B cell (primary cell): ENCODE data around the gene LAMB1. TPM values are rescaled to one million over a fixed set of nuclear protein-coding genes. Genes with fewer than 3 reads are reported as not detected.

Experiments
- ATAC-seq: fragments of 200-7000 bp; cut with Tn5 transposase; one replicate; pipeline ENCODE4 v1.10.0; 2021; ENCODE audit warnings: low read depth, mild to moderate bottlenecking, moderate number of reproducible peaks, moderate library complexity
- CTCF ChIA-PET: fragments of 350-600 bp; sonication (Branson Sonifier 250); formaldehyde crosslinking; loops from one replicate; lab custom pipeline; 2021; ENCODE audit warnings: antibody characterized with exemption, inconsistent platforms; lab: Charles Lee
- POLR2A ChIA-PET: fragments of 350-600 bp; sonication (Branson Sonifier 250); formaldehyde crosslinking; loops from one replicate; lab custom pipeline; 2021; ENCODE audit warnings: antibody characterized with exemption; lab: Charles Lee
- DNase-seq: peaks from one replicate; pipeline ENCODE4 v3.0.0; 2013
- H2AFZ ChIP-seq: 2 replicates; pipeline ENCODE4 v1.6.1; 2012; ENCODE audit warnings: mild to moderate bottlenecking, low read depth, low read length; ENCODE audit not compliant: insufficient read depth, poor library complexity, severe bottlenecking
- H3K27ac ChIP-seq, 2 donors: 1 replicate in 1 of 2; 2 replicates in 1 of 2; pipeline ENCODE4 v1.5.1; 2012 to 2013; ENCODE audit warnings: low read length in 2 of 2, mild to moderate bottlenecking in 2 of 2, moderate library complexity in 1 of 2
- H3K27me3 ChIP-seq, 4 experiments: fragments of 200-600 bp in 1 of 4; sonication (generic) in 1 of 4; replicated peaks in 1 of 4; 1 replicate in 2 of 4; 2 replicates in 2 of 4; pipeline versions ENCODE4 v1.6.1 to v1.7.0; 2013 to 2016; ENCODE audit warnings: low read length in 3 of 4, mild to moderate bottlenecking in 2 of 4, mixed read lengths in 1 of 4, moderate library complexity in 1 of 4; ENCODE audit not compliant: insufficient read depth in 4 of 4, control insufficient read depth in 3 of 4; ENCODE audit errors: control extremely low read depth in 1 of 4
- H3K36me3 ChIP-seq, 2 experiments: replicated peaks in 1 of 2; 1 replicate in 1 of 2; 2 replicates in 1 of 2; pipeline versions ENCODE4 v1.6.1 to v1.7.1; 2013; ENCODE audit warnings: low read length in 1 of 2; ENCODE audit not compliant: insufficient read depth in 2 of 2, control insufficient read depth in 1 of 2; ENCODE audit errors: control extremely low read depth in 1 of 2, extremely low read depth in 1 of 2
- H3K4me1 ChIP-seq, 2 donors: fragments of 200-600 bp in 1 of 2; sonication (generic) in 1 of 2; 1 replicate in 1 of 2; 2 replicates in 1 of 2; pipeline versions ENCODE4 v1.5.1 to v1.6.1; 2013 to 2017; ENCODE audit warnings: low read length in 2 of 2; ENCODE audit not compliant: control insufficient read depth in 2 of 2, insufficient read depth in 2 of 2
- H3K4me2 ChIP-seq: replicated peaks from 2 replicates; pipeline ENCODE3; 2012; ENCODE audit warnings: mild to moderate bottlenecking, low read depth, low read length; ENCODE audit not compliant: poor library complexity, severe bottlenecking
- H3K4me3 ChIP-seq, 5 experiments: fragments of 200-600 bp in 1 of 5; sonication (generic) in 1 of 5; 1 replicate in 3 of 5; 2 replicates in 2 of 5; pipeline versions ENCODE4 v1.5.1 to v1.7.0; 2011 to 2016; ENCODE audit warnings: low read length in 4 of 5, mild to moderate bottlenecking in 4 of 5, low read depth in 2 of 5, control low read depth in 1 of 5, moderate library complexity in 1 of 5; ENCODE audit not compliant: insufficient read depth in 1 of 5; ENCODE audit errors: control extremely low read depth in 1 of 5, extremely low read depth in 1 of 5
- H3K79me2 ChIP-seq: fragments of 200-600 bp; sonication (generic); one replicate; pipeline ENCODE4 v1.6.0; 2016; ENCODE audit warnings: low read length; ENCODE audit not compliant: control insufficient read depth, insufficient read depth
- H3K9ac ChIP-seq: fragments of 200-600 bp; sonication (generic); 2 replicates; pipeline ENCODE4 v1.6.1; 2017; ENCODE audit warnings: mild to moderate bottlenecking, low read length, moderate library complexity
- H3K9me3 ChIP-seq, 3 donors: one replicate each; pipeline versions ENCODE4 v1.6.1 to v1.7.1; 2013; ENCODE audit warnings: low read length in 2 of 3; ENCODE audit not compliant: control insufficient read depth in 2 of 3, insufficient read depth in 1 of 3; ENCODE audit errors: control extremely low read depth in 1 of 3
- H4K20me1 ChIP-seq: 2 replicates; pipeline ENCODE4 v1.6.0; 2012; ENCODE audit warnings: mild to moderate bottlenecking, low read length; ENCODE audit not compliant: insufficient read depth, control insufficient read depth, poor library complexity, severe bottlenecking
- H3K27ac Mint-ChIP-seq: one replicate; pipeline ENCODE4 v1.8.0; 2021; ENCODE audit warnings: mixed read lengths
- H3K27me3 Mint-ChIP-seq: one replicate; pipeline ENCODE4 v1.8.0; 2021; ENCODE audit warnings: mixed read lengths
- H3K4me1 Mint-ChIP-seq: one replicate; pipeline ENCODE4 v1.8.0; 2021; ENCODE audit warnings: mixed read lengths
- H3K4me3 Mint-ChIP-seq: one replicate; pipeline ENCODE4 v1.8.0; 2021; ENCODE audit warnings: mixed read lengths
- H3K9me3 Mint-ChIP-seq: one replicate; pipeline ENCODE4 v1.8.0; 2022; ENCODE audit warnings: mixed read lengths; ENCODE audit not compliant: insufficient read depth
- CTCF ChIP-seq: fragments of 200-600 bp; IDR thresholded peaks from one replicate; pipeline ENCODE4 v1.8.0; 2022; ENCODE audit warnings: antibody characterized with exemption, mild to moderate bottlenecking
- EZH2 ChIP-seq: IDR thresholded peaks from 2 replicates; pipeline ENCODE4 v1.6.1; 2012; ENCODE audit warnings: borderline replicate concordance, low read depth, mild to moderate bottlenecking, moderate library complexity, low read length; ENCODE audit not compliant: insufficient read depth, poor library complexity, severe bottlenecking
- WGBS: methylation state at CpG from one replicate; pipeline ENCODE4 v1.1.5; 2013; ENCODE audit warnings: missing lambda C conversion rate; ENCODE audit not compliant: insufficient coverage; 5-methylcytosine and 5-hydroxymethylcytosine counted together
- intact Hi-C: fragments of 100-400 bp; cut with micrococcal nuclease; formaldehyde crosslinking; loops from one replicate; pipeline ENCODE4 v1.10.0; 2022
- polyA plus RNA-seq: library from polyadenylated mRNA; depleted of rRNA; stranded (reverse); fragments of >200 nt; gene quantifications from 2 replicates; pipeline ENCODE4 v1.2.3, GENCODE V29; 2012
- total RNA-seq, 2 donors: library from RNA; stranded (reverse); fragments of 120-200 nt in 1 of 2; gene quantifications; 1 replicate in 1 of 2; 2 replicates in 1 of 2; pipeline versions ENCODE4 v1.2.3 to v1.2.4, GENCODE V29; 2013 to 2022

Gene LAMB1
- total and polyA plus RNA-seq, 2 donors (not counting 1 experiment from before 2014, with no cell fraction given) = not detected

GRCh38 chr7:107982918-107983389 is 20.0 kb downstream of the LAMB1 start:
- Histone ChIP-seq H4K20me1 (no peaks in the 10 kb centered on the region), H3K4me2 (no peak overlapping the region), H3K9me3 (no peaks in the 10 kb centered on the region), H2AFZ (no peak overlapping the region), H3K36me3 (no peaks in the 10 kb centered on the region), H3K4me1 (no peaks in the 10 kb centered on the region), H3K4me3 (no peak overlapping the region), H3K27me3 (peaks cover 0 to 3% (median under 1%) of the 10 kb centered on the region in 4 experiments), H3K9ac (no peak overlapping the region), H3K27ac (no peak overlapping the region), H3K79me2 (no peaks in the 10 kb centered on the region)
- no peak overlapping the region for H3K4me3 Mint-ChIP-seq
- WGBS = 100% methylated on average over 1 of the region's 2 CpGs
- DNase-seq (no peak), ATAC-seq (no peak)
- no peaks in the 10 kb centered on the region for H3K4me1 Mint-ChIP-seq
- intact Hi-C loops = no loop called here
- CTCF ChIA-PET = no interaction called here
- no peak for TF ChIP-seq EZH2
- no peak overlapping the region for H3K27ac Mint-ChIP-seq
- H3K9me3 Mint-ChIP-seq = no peaks in the 10 kb centered on the region
- peaks cover 29% of the 10 kb centered on the region for H3K27me3 Mint-ChIP-seq
- POLR2A ChIA-PET = interaction anchor here (0.7 kb wide), 1 partner anchor 168 kb away, joined by 8 read pairs; no protein-coding TSS in a partner anchor

- peaks cover 0 to 3% (median 1%) of the 10 kb centered on the region in 4 experiments for H3K27me3 ChIP-seq
- ATAC-seq (no peak), DNase-seq (no peak)
- no peak overlapping the region for H3K4me2 ChIP-seq
- no peaks in the 10 kb centered on the region for H3K4me1 ChIP-seq
- no peaks in the 10 kb centered on the region for H4K20me1 ChIP-seq
- ChIA-PET CTCF (no interaction called here), POLR2A (no interaction called here)
- H3K9me3 Mint-ChIP-seq = no peaks in the 10 kb centered on the region
- no peaks in the 10 kb centered on the region for H3K9me3 ChIP-seq
- H3K36me3 ChIP-seq = no peaks in the 10 kb centered on the region
- peaks cover 29% of the 10 kb centered on the region for H3K27me3 Mint-ChIP-seq
- whole genome bisulfite sequencing = 84% methylated on average over 7 of the region's 9 CpGs
- H3K4me3 ChIP-seq = no peak overlapping the region
- intact Hi-C loops = no loop called here
- H3K79me2 ChIP-seq = no peaks in the 10 kb centered on the region
- no peak overlapping the region for H3K27ac ChIP-seq
- no peak overlapping the region for H3K9ac ChIP-seq
- no peaks in the 10 kb centered on the region for H3K4me1 Mint-ChIP-seq
- H3K27ac Mint-ChIP-seq = no peak overlapping the region
- no peak for TF ChIP-seq EZH2
- no peak for TF ChIP-seq CTCF
- H3K4me3 Mint-ChIP-seq = no peak overlapping the region
- no peak overlapping the region for H2AFZ ChIP-seq
These were observed 20.7 kb downstream of the LAMB1 start for GRCh38 chr7:107982042-107982840.
